OCI-LY1 (cell line): Measurements from ENCODE around the gene TARM1.

Experiments used
- CTCF ChIP-seq: fragments of 200-600 bp; sonication (generic), shearing (Covaris generic); IDR thresholded peaks from 2 replicates; pipeline ENCODE4 v1.5.1; 2017; ENCODE audit warnings: mild to moderate bottlenecking, antibody characterized with exemption, low read length, moderate library complexity, mixed read lengths
- EZH2 ChIP-seq: fragments of 200-600 bp; sonication (generic), shearing (Covaris generic); IDR thresholded peaks from 2 replicates; pipeline ENCODE4 v1.8.0; 2017; ENCODE audit warnings: borderline replicate concordance, mixed run types, mild to moderate bottlenecking, antibody characterized with exemption, low read length, moderate library complexity, mixed read lengths

- no peak for TF ChIP-seq EZH2
- no peak for TF ChIP-seq CTCF
These were observed 39.1 kb downstream of the TARM1 start for GRCh38 chr19:54041969-54042606.
